ENCODE results near the gene SYTL3. TPM values are rescaled to one million over a fixed set of nuclear protein-coding genes. Genes with fewer than 3 reads are reported as not detected.
A peak's percentile ranks its signal among the peaks of the same experiment; 100 is the strongest.

SYTL3 gene
- total RNA-seq, 1 donor from 2014 or later: 2.8 TPM

- no peaks in the 10 kb centered on the region for H3K27me3 Mint-ChIP-seq (ENCODE audit: unreplicated experiment)
- DNase-seq: no peak
- no peak for TF ChIP-seq CTCF (IDR thresholded peaks at IDR 0.05; ENCODE audit: partially characterized antibody, unreplicated experiment)
- H3K36me3 Mint-ChIP-seq (ENCODE audit: unreplicated experiment): peaks cover 14% of the 10 kb centered on the region
- peaks cover 17% of the 10 kb centered on the region for H3K4me1 Mint-ChIP-seq (ENCODE audit: low read depth, unreplicated experiment)
- no peak overlapping the region for H3K27ac Mint-ChIP-seq (ENCODE audit: unreplicated experiment)
- no peak overlapping the region for H3K4me3 Mint-ChIP-seq (ENCODE audit: unreplicated experiment)
- peaks cover 7% of the 10 kb centered on the region for H3K9me3 Mint-ChIP-seq (ENCODE audit: unreplicated experiment)
These were observed 93.3 kb downstream of the SYTL3 start for GRCh38 chr6:158743033-158743651.

- Mint-ChIP-seq H3K9me3 (ENCODE audit: unreplicated experiment) (peaks cover under 1% of the 10 kb centered on the region), H3K36me3 (ENCODE audit: unreplicated experiment) (no peaks in the 10 kb centered on the region), H3K4me1 (ENCODE audit: low read depth, unreplicated experiment) (peaks cover 18% of the 10 kb centered on the region), H3K4me3 (ENCODE audit: unreplicated experiment) (peak overlapping the region; percentile 6), H3K27me3 (ENCODE audit: unreplicated experiment) (no peaks in the 10 kb centered on the region), H3K27ac (ENCODE audit: unreplicated experiment) (peak overlapping the region; percentile 19)
- peak; percentile 62 for DNase-seq
- no peak for TF ChIP-seq CTCF (IDR thresholded peaks at IDR 0.05; ENCODE audit: partially characterized antibody, unreplicated experiment)
These were observed 95.2 kb downstream of the SYTL3 start for GRCh38 chr6:158744986-158745430.

GRCh38 chr6:158751224-158751623 lies 101.4 kb downstream of the SYTL3 start:
- no peak for TF ChIP-seq CTCF (IDR thresholded peaks at IDR 0.05; ENCODE audit: partially characterized antibody, unreplicated experiment)
- peak overlapping the region; percentile 94 for H3K27ac Mint-ChIP-seq (ENCODE audit: unreplicated experiment)

GRCh38 chr6:158751921-158752320 lies 102.1 kb downstream of the SYTL3 start:
- peaks cover 41% of the 10 kb centered on the region for H3K4me1 Mint-ChIP-seq (ENCODE audit: low read depth, unreplicated experiment)
- peaks cover 22% of the 10 kb centered on the region for H3K9me3 Mint-ChIP-seq (ENCODE audit: unreplicated experiment)
- no peak for DNase-seq
- TF ChIP-seq CTCF (IDR thresholded peaks at IDR 0.05; ENCODE audit: partially characterized antibody, unreplicated experiment): no peak
- H3K4me3 Mint-ChIP-seq (ENCODE audit: unreplicated experiment): peak overlapping the region; percentile 11
- H3K27me3 Mint-ChIP-seq (ENCODE audit: unreplicated experiment): peaks cover 10% of the 10 kb centered on the region
- no peaks in the 10 kb centered on the region for H3K36me3 Mint-ChIP-seq (ENCODE audit: unreplicated experiment)
- H3K27ac Mint-ChIP-seq (ENCODE audit: unreplicated experiment): peak overlapping the region; percentile 94

More at GRCh38 chr6:158751224-158751623, 101.4 kb downstream of the SYTL3 start:
- peak; percentile 64 for DNase-seq
- Mint-ChIP-seq H3K9me3 (ENCODE audit: unreplicated experiment) (peaks cover 20% of the 10 kb centered on the region), H3K4me1 (ENCODE audit: low read depth, unreplicated experiment) (peaks cover 41% of the 10 kb centered on the region), H3K27me3 (ENCODE audit: unreplicated experiment) (peaks cover 10% of the 10 kb centered on the region), H3K36me3 (ENCODE audit: unreplicated experiment) (no peaks in the 10 kb centered on the region), H3K4me3 (ENCODE audit: unreplicated experiment) (peak overlapping the region; percentile 4)

GRCh38 chr6:158752613-158753012 lies 102.8 kb downstream of the SYTL3 start:
- Mint-ChIP-seq H3K27ac (ENCODE audit: unreplicated experiment) (peak overlapping the region; percentile 94), H3K36me3 (ENCODE audit: unreplicated experiment) (no peaks in the 10 kb centered on the region), H3K27me3 (ENCODE audit: unreplicated experiment) (peaks cover 15% of the 10 kb centered on the region), H3K4me3 (ENCODE audit: unreplicated experiment) (peak overlapping the region; percentile 12), H3K4me1 (ENCODE audit: low read depth, unreplicated experiment) (peaks cover 47% of the 10 kb centered on the region), H3K9me3 (ENCODE audit: unreplicated experiment) (peaks cover 25% of the 10 kb centered on the region)
- DNase-seq: no peak
- no peak for TF ChIP-seq CTCF (IDR thresholded peaks at IDR 0.05; ENCODE audit: partially characterized antibody, unreplicated experiment)
